ENCODE measurements around the gene MKI67.

Gene MKI67

DNA sequence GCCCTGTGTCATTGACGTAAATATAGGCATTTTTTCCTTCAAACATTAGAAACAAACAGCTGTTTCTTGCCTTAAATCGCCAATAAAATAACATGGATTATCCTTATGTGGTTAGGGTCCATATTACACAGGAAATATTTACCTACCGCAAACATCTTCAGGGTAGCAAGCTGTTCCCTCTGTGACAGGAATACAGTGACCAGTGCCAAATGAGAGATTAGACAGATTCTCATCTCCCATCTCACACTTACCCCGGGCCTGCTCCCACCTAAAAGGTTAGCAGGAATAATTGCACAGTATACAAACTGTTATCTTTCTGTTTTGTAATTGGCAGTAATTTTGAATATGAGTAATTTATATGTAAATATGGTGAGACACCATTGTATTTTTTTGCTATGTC lies 16.5 kb downstream of the MKI67 start:
- no peak for TF ChIP-seq CTCF (IDR thresholded peaks at IDR 0.05; ENCODE audit: low read depth, low read length, missing control alignments)
- no peak for DNase-seq (ENCODE audit: low read depth)

DNA sequence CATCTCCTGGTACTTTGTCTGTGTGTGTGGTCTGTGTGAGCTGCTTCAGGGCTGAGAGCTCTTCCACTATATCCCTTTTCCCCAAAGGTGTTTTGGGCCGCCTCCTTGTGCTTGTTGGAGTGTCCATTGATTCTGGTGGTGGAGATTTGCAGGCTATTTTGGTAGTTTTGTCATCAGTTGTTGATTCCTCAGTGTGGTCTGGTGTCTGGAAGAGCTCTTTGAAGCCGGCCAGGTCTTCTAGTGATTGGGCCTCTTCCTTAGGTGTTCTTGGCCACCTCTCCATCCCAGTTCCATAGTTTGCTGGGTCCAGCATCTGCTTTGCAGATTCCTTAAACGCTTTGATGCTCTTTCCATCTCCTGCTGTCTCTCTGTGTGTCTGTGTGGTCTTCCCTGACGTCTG lies 20.8 kb downstream of the MKI67 start:
- TF ChIP-seq CTCF (IDR thresholded peaks at IDR 0.05; ENCODE audit: low read depth, low read length, missing control alignments): no peak
- no peak for DNase-seq (ENCODE audit: low read depth)
- no peak overlapping the region for H3K4me3 ChIP-seq (ENCODE audit: low read depth, low read length)

More for the DNA sequence above, 16.5 kb downstream of the MKI67 start:
- H3K4me3 ChIP-seq (ENCODE audit: low read depth, low read length): no peak overlapping the region

GRCh38 chr10:128103229-128103714 lies 23.0 kb downstream of the MKI67 start:
- H3K4me3 ChIP-seq (ENCODE audit: low read depth, low read length): no peak overlapping the region
- no peak for TF ChIP-seq CTCF (IDR thresholded peaks at IDR 0.05; ENCODE audit: low read depth, low read length, missing control alignments)
- DNase-seq (ENCODE audit: low read depth): no peak

DNA sequence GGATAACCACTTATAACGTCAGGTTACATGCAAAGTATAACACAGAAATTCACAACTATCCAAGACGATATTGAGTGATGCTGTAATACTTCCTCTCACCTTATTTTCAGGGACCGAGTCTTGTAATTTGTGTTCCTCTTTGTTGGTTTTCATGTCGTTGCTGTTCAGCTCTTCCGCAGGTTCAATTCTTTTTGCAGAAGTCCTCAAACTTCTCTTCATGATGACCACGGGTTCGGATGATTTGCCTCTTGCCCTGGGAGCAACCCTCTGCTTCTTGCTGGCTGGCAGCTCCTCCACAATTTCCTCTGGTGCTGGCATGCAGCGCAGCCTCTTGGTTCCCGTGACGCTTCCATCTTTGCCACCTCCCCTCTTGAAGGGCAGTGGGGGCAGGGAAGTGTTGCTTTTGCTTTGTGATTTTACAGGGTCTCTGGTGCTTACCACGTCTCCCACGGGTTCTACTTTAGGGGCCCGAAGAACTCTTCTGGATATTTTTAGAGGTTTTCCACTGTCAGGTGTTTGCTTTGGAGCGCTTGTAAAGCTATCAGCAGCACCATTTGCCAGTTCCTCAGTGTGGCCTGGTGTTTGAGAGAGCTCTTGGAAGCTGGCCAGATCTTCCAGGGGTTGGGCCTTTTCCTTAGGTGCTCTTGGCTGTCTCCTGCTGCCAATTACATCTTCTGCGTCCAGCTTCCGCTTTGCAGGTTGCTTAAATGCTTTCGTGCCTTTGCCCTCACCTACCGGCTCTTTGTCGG lies 23.6 kb downstream of the MKI67 start:
- no peak overlapping the region for H3K4me3 ChIP-seq (ENCODE audit: low read depth, low read length)
- no peak for DNase-seq (ENCODE audit: low read depth)
- no peak for TF ChIP-seq CTCF (IDR thresholded peaks at IDR 0.05; ENCODE audit: low read depth, low read length, missing control alignments)

DNA sequence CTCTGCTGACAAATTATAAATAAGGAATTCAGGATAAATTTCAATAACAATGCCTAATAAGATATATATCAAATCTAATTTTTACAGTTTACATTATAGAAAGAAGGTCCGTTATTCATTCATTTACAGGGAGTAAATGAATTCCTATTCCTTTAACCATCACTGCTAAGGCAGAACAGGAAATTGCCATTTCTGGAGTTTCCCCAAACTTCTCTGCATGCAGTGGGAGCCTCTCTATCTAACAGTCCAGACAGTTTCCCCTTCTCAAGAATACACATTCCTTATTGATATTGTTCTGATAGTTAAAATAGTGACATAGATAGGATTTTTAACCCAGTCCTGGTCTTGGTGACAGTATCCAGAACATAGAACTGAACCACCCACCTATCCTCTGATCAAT lies 24.3 kb downstream of the MKI67 start:
- H3K4me3 ChIP-seq (ENCODE audit: low read depth, low read length): no peak overlapping the region
- no peak for TF ChIP-seq CTCF (IDR thresholded peaks at IDR 0.05; ENCODE audit: low read depth, low read length, missing control alignments)
- no peak for DNase-seq (ENCODE audit: low read depth)

DNA sequence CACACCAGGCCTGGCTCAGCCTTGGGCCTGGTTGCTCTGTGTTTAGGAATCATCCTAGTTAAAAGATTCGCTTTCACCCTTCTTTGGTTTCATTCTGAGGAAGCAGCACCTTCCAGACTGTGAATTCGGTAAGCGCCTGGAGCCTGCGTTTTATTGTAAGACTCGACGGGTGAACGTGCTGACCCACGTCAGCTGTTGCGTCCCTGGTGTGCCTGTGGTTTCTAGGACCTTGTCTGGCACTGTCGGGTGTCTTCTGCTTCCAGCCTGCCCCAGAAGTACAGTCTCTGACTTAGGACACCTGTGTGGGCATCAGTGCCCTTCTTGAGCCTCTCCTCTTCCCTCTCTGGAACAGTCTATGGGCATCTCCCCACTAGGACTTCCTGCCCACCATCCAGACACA lies 26.3 kb downstream of the MKI67 start:
- no peak for TF ChIP-seq CTCF (IDR thresholded peaks at IDR 0.05; ENCODE audit: low read depth, low read length, missing control alignments)
- DNase-seq (ENCODE audit: low read depth): no peak
- H3K4me3 ChIP-seq (ENCODE audit: low read depth, low read length): no peak overlapping the region

DNA sequence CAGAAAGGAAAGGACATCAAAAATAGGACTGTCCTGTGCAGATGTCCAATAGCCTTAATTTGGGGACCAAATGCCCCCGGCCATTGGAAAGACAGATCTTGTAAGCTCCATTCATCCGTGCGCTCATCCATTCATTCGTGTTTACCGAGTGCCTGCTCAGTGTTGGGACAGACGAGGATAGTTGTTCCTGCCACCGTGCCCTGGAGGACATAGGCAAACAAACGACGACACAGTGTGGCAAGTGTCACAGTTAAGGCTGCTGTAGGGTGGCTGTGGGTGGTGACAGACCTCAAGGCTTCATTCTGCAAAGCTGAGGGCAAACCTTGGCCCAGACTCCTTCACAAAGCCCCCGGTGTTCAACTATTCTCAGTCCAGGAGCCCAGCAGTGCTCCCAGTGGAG lies 27.6 kb downstream of the MKI67 start:
- no peak overlapping the region for H3K4me3 ChIP-seq (ENCODE audit: low read depth, low read length)
- TF ChIP-seq CTCF (IDR thresholded peaks at IDR 0.05; ENCODE audit: low read depth, low read length, missing control alignments): no peak

More for the DNA sequence above, 27.6 kb downstream of the MKI67 start:
- DNase-seq (ENCODE audit: low read depth): no peak

Measured in GM12864 (cell line).